TTC549 (cell line): ENCODE data around the gene PALLD.

Experiments used
- FAIRE-seq: peaks from 2 replicates; lab custom pipeline; 2012; peaks lifted over from hg19 to GRCh38; lab: Jason Lieb, UNC

Gene PALLD

GRCh38 chr4:168769416-168769815, 272.6 kb downstream of the PALLD start:
- no peak for FAIRE-seq

GRCh38 chr4:168769837-168770236, 273.0 kb downstream of the PALLD start:
- FAIRE-seq, result no peak

- no peak for FAIRE-seq
Observed at GRCh38 chr4:168771251-168771650, 274.4 kb downstream of the PALLD start.

- FAIRE-seq, result no peak
Observed at GRCh38 chr4:168773388-168774195, 276.7 kb downstream of the PALLD start.

GRCh38 chr4:168776382-168776781, 279.5 kb downstream of the PALLD start:
- no peak for FAIRE-seq

GRCh38 chr4:168777277-168777965, 280.6 kb downstream of the PALLD start:
- FAIRE-seq, result no peak

- no peak for FAIRE-seq
Observed at GRCh38 chr4:168781341-168781740, 284.5 kb downstream of the PALLD start.

GRCh38 chr4:168781926-168782325, 285.1 kb downstream of the PALLD start:
- no peak for FAIRE-seq

- FAIRE-seq, result no peak
Observed at GRCh38 chr4:168782439-168782838, 285.6 kb downstream of the PALLD start.

GRCh38 chr4:168784786-168785461, 288.1 kb downstream of the PALLD start:
- FAIRE-seq, result no peak

GRCh38 chr4:168787334-168787733, 290.5 kb downstream of the PALLD start:
- FAIRE-seq, result no peak

- no peak for FAIRE-seq
Observed at GRCh38 chr4:168787801-168788595, 291.1 kb downstream of the PALLD start.

GRCh38 chr4:168790898-168791297, 294.0 kb downstream of the PALLD start:
- no peak for FAIRE-seq

GRCh38 chr4:168791376-168791775, 294.5 kb downstream of the PALLD start:
- no peak for FAIRE-seq

GRCh38 chr4:168793542-168793941, 296.7 kb downstream of the PALLD start:
- FAIRE-seq, result no peak

- FAIRE-seq, result no peak
Observed at GRCh38 chr4:168794092-168794707, 297.3 kb downstream of the PALLD start.

- FAIRE-seq, result no peak
Observed at GRCh38 chr4:168794881-168795280, 298.0 kb downstream of the PALLD start.

GRCh38 chr4:168795346-168795745, 298.5 kb downstream of the PALLD start:
- FAIRE-seq, result no peak

- no peak for FAIRE-seq
Observed at GRCh38 chr4:168796362-168797106, 299.7 kb downstream of the PALLD start.

- FAIRE-seq, result no peak
Observed at GRCh38 chr4:168797194-168797593, 300.3 kb downstream of the PALLD start.

- FAIRE-seq, result no peak
Observed at GRCh38 chr4:168797738-168798375, 301.0 kb downstream of the PALLD start.
